Right ventricle myocardium superior (tissue), 1 donor: ENCODE measurements around the gene BCL2L11. TPM values are rescaled to one million over a fixed set of nuclear protein-coding genes. Genes with fewer than 3 reads are reported as not detected.

ENCODE experiments used
- ATAC-seq: fragments of 200-7000 bp; cut with Tn5 transposase; one replicate; pipeline ENCODE4 v1.9.1; 2020; ENCODE audit warnings: mild to moderate bottlenecking; ENCODE audit not compliant: poor library complexity
- DNase-seq: peaks from one replicate; pipeline ENCODE4 v3.0.0-alpha.2; 2020
- intact Hi-C: fragments of 100-400 bp; cut with DNase I; formaldehyde crosslinking; loops from one replicate; pipeline ENCODE4 v1.11.2; 2022
- total RNA-seq: library from RNA; stranded (reverse); fragmentation: NEBNext Ultra II Directional; extraction: Animal tissue kit (Norgen Biotek cat#: 25700); gene quantifications from one replicate; pipeline ENCODE4 v1.2.1, GENCODE V29; 2021
- donor health status: DM: no; HTN: yes; CAD: no; lungs with severe emphysema.

The BCL2L11 gene
- total RNA-seq, 1 donor from 2014 or later: 10.8 TPM

DNA sequence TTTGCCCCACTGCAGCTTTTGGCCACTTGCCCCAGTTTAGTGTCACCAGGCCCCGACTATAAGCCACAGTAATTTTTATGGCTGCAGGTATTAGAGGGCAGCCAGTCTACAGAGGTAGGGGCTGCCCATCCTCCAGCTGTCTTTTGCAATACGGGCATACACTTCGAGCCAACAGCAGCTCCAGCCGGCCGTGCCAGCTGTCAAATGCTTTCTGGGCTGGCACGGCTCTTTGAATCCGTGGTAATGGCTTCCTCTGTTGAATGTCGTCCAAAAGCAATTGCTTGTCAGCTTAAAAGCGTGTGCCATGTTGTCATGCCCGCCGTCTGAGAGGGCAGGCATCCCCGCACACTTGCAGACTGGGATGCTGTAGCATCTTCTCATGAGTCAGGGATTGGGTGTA lies 41.3 kb downstream of the BCL2L11 start:
- peak; percentile 77 for DNase-seq
- peak; percentile 94 for ATAC-seq
- intact Hi-C loops: no loop called here

DNA sequence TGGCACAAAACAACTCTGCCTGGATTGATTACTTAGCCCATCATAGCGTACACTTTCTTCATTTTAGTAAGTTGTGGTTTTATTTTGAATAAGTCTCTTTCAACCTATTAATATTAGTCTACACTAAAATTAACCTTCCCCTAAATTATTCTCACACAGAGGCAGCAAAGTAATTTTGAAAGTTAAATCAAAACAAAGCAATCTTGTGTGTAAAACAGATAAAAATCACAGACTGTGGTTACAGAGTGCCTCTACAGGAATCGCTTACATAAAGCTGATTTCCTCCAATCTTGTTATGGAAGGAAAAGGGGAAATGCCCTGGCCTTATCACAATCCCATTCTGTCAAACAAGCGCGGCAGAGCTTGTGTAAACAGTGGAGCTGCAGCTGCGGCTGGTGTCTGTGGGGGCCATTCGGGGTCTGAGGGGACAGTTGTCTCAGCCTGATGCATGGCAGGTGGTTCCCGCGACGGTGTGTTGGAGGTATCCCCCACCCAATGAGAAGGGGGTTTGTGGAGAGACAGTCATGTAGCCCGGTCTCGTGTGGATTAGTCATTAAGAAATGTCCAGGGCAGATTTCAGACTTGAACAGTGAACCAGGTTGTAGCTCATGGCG lies 42.1 kb downstream of the BCL2L11 start:
- intact Hi-C loops: no loop called here
- ATAC-seq (no peak), DNase-seq (no peak)

DNA sequence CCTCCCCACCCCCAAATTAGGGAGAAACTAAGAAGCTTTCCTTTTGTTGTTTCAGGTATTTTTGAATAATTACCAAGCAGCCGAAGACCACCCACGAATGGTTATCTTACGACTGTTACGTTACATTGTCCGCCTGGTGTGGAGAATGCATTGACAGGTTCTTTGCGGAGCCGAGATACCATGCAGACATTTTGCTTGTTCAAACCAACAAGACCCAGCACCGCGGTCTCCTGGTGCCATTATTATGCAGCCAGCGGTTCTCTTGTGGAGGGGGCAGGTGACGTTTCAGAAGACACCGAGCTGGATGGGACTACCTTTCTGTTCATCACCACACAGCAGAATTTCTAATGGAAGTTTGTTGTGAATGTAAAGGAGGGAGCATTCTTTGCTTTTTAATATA lies 43.4 kb downstream of the BCL2L11 start:
- intact Hi-C loops: no loop called here

DNA sequence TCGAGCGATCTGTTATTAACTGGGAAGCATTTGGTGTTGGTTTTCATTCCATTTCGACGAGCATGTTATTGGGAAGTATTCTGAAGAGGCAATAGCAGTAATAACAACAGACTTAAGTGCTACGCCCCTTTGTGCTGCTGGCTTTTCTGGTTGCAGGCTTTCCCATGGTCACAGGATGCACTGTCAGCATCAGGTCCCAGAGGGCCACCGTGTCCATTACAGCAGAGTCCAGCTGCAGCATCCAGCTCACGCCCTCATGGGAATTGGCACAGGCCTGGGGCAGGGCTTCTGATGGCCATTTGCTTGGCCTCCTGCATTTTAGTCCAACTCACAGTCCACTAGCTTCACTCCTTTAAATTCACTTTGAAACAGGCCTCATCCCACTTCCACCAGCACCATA lies 44.4 kb downstream of the BCL2L11 start:
- intact Hi-C loops: no loop called here
- no peak for ATAC-seq
- peak; percentile 71 for DNase-seq

More for the DNA sequence above, 43.4 kb downstream of the BCL2L11 start:
- no peak for DNase-seq
- no peak for ATAC-seq

DNA sequence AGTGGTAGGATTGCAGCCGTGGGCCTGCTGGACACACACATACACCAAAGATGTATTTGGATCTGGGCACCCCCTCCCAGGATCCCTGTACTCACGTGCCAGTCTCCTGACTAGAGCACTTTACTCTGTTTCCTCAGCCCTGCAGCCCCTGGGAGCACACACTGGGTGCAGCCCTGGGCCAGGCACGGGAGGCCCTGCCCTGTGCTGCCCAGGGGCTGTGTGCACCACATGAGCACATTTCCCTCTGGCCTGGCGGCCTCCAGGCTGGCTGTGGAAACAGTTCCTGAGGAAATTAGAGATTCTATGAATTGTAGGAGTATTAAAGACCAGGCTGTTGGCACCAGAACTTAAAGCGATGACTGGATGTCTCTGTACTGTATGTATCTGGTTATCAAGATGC lies 45.4 kb downstream of the BCL2L11 start:
- DNase-seq (no peak), ATAC-seq (no peak)
- intact Hi-C loops: no loop called here

DNA sequence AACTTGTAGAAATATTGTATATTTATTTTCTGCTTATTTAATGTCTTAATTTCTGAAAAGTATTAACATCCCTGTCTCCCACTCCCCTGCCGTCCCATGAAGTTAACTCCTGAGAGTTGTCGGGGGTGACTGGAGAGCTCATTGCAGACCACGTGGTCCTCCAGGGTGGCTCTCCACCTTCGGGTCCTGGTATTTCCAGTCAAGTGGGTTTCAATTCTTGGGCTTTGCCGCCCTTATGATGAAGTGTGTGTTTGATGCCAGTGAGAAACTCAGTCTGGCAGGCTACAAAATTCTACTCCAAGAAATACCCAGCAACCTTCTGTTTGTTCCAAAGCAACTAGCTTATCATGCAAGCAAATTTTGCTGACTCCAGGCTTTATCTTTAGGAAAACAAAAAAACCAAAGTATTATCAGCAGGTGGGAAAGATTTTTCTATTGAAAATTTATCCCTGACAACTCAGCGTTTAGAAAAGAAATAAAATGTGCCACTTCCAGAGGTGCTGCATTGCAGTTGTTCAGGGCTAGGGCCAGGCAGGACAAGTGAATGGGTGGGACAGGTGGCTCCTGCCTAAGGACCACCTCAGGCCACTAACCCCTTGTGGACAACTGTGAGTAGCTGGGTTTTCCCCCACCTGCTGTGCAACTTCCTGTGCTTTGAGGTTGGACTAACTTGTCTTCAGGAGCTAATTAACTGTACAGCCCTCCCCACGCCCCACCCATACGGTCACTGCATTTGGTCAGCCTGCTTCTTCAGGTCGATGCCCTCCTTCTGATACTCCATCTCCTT lies 46.6 kb downstream of the BCL2L11 start:
- intact Hi-C loops: no loop called here
- no peak for ATAC-seq
- DNase-seq: no peak

DNA sequence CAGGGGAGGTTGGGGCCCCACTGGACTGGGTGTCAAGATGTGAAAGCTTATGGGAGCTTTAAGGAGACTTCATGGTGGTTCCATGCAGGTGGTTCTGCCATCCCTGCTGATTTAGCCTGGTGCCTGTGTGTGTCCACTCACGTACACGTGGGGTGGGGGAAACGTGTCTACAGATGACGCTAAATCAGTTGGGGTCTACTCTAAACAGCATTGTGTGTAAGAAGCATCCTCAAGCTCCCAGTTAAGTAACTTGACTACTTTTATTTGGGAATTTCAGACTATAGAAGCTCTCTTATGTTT lies 47.1 kb downstream of the BCL2L11 start:
- intact Hi-C loops: no loop called here
- DNase-seq (no peak), ATAC-seq (no peak)

DNA sequence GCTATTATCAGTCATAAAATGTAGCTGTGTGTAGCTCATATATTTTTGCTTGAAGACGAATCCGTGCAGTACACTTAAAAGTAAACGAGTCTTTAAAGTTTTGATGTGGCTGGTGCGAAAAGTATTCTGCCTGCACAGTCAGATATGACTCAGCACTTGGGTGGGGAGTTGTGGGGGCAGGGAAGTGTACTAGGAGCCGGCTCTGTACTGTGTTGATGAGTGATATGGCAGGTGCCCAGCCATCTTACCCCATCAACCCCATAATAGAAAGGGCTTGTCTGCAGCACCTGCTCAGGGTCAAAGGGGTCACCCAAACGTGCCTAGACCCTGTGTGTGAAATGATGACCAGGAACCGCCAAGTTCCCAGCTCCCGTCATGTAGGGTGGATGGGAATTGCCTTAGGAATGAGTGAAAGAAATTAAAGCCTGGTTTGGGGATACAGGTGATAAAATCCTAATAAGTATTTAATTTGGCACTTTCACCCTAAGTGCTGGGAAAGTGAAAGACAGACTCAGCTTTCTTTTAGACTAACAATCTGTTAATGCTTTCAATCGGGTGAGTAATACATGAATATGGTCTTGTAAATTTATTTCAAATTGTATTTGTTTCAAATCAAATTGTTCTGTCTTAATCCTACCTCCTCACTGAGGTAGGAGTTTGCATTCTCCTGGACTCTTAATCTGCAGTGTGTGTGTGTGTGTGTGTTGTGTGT lies 48.0 kb downstream of the BCL2L11 start:
- peak; percentile 87 for ATAC-seq
- intact Hi-C loops: no loop called here
- DNase-seq: no peak

DNA sequence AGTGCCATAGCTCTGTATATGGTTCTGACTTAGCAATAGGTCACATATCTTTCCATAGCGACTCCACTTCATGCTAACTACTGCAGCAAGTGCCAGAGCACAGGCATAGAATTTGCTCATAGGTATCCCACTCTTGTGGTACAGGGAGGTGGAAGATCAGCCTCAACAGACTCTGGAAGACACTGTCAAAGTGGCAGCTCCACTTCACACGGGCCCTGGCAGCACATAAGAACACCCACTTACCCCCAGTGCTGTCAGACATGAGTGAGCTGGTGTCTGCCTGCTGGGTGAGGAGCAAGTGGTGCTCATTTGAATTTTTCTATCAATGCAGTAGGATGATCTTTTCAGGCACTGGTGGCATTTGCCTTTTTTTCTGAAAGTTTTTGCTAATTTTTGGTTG lies 48.6 kb downstream of the BCL2L11 start:
- intact Hi-C loops: no loop called here

DNA sequence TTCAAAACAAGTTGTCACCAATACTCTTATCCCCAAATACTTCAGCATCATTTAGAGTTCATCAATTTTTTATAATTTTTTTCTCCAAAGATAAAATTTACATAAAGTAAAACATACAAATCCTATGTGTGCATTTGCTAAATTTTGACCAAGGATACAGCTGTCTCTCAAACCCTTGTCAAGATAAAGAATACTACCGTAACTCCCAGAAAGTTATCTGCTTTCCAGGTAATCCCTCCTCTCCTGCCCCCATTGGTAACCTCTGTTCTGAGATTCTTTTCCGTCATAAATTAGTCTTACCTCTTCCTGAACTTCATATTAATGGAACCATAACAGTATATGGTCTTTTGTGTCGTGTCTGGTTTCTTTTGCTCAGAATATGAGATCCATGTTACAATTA lies 49.2 kb downstream of the BCL2L11 start:
- intact Hi-C loops: no loop called here
- ATAC-seq (no peak), DNase-seq (no peak)

More for the DNA sequence above, 48.6 kb downstream of the BCL2L11 start:
- ATAC-seq (peak; percentile 71), DNase-seq (no peak)

DNA sequence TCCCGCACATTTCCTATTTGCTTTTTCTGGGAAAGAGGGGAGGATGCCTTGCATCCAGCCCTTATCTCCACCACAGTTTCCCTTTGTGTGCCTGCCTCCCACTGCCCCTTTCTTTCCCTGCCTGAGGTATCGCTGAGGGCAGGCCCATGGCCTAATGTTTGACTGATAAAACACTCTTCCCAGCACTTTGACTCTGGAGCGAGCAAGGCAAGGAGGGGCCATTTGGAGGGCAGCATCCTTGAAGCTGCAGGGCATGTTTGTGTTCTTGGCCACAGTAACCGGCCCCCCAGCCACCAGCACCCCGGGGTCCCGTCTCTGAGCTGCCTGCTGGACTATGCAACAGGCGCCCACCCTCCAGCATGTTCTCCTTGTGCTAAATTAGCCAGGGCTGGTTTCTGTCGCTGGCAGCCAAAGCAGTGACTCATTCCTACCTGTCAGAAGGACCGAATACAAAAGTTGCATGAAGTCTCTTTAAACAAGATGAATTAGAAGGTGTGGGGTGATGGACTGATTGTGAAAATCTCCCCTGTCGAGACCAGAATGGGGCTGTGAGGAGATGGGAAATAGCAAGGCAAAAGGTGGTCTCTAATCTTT lies 50.7 kb downstream of the BCL2L11 start:
- ATAC-seq (no peak), DNase-seq (no peak)
- intact Hi-C loops: no loop called here

DNA sequence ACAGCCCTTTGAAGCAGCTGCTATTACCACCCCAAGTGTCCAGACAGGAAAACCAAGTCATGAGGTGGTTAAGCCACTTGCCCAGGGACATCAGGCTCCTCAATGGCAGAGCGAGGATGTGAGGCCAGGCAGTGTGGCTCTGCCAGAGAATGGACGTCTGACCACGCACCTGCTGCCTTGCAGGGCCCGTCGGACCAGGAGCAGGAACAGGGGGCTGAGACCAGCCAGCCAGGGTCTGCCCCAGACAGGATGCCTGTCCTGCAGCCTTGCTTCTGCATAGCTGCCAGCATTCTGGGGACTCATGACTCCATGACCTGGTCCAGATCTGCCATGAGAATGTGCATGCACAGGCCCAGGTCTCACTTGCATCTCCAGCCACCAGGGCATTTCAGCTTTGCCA lies 52.0 kb downstream of the BCL2L11 start:
- ATAC-seq: no peak
- intact Hi-C loops: no loop called here
- no peak for DNase-seq

DNA sequence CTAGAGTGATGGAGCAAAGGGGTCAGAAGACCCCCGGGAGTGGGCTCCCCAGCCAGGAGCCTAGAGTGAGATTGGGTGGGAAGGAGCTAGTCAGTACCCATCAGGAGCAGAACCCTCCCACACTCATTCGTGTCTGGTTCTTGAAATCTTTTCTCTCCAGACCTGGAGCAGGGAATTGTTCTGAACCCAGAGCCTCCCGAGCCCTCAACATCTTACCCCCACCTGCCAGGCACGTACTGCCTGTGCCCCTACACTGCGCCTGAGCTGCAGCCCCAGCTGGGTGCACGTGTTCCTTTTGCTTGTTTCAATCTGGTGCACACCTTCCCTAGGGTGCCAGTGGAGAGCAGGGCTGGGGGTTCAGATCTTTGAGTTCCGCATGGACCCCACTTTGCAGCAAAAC lies 52.6 kb downstream of the BCL2L11 start:
- DNase-seq (no peak), ATAC-seq (no peak)
- intact Hi-C loops: no loop called here

DNA sequence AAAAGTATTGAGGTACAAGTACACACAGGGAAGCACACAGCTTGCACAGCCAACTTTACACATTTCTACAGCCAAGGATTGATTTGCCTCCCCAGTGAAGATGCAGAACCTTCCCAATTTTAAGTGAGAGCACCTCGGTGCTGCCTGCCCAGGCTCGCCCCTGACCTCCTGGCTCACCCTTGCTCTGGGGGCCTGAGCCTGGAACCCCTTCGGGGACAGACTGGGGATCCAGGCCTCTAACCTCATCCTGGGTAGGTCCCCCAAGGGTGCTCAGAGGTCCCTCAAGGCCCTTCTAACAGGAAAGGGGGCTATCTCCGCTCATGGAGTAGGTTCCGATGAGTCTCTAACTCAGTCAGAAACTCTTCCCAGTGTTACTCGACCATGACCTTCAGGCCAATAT lies 53.1 kb downstream of the BCL2L11 start:
- DNase-seq (no peak), ATAC-seq (no peak)
- intact Hi-C loops: no loop called here

DNA sequence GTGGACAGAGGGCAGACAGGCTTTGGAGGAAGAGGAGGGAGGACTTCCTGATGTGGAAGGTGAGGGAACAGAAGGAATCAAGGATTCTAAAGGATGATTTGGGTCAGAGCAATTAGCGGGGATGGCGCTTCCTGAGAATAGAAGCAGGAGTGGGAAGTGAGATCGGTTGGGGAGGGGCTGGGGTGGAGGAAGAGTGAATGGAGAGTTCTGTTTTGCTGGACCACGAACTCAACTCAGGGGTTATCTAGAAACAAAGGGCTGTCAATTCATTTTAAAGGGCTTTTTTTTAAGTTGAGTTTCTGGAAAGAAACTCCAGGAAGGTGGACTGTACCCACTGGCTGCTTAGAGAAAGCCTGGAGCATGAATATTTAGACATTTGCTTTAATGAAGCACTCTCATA lies 54.9 kb downstream of the BCL2L11 start:
- intact Hi-C loops: no loop called here
- DNase-seq: no peak
- ATAC-seq: no peak

DNA sequence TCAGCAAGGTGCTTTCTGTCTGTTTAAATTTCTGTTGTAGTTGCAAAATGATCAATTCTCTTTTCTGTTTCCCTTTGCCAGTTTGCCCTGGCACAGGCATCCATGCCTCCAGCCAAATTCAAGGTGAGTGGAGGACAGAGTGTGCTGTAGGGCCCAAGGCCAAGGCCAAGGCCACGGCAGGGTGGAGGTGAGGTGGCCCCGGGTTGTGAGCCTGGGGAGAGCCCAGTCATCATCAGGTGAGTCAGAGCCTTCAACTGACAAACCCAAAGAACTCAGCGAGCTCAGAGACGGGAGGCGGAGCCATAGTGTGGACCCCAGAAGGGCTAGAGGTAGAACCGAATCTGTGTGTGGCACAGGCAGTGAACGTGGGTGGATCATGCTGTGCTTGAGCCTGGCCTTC lies 55.7 kb downstream of the BCL2L11 start:
- DNase-seq (no peak), ATAC-seq (no peak)
- intact Hi-C loops: no loop called here

DNA sequence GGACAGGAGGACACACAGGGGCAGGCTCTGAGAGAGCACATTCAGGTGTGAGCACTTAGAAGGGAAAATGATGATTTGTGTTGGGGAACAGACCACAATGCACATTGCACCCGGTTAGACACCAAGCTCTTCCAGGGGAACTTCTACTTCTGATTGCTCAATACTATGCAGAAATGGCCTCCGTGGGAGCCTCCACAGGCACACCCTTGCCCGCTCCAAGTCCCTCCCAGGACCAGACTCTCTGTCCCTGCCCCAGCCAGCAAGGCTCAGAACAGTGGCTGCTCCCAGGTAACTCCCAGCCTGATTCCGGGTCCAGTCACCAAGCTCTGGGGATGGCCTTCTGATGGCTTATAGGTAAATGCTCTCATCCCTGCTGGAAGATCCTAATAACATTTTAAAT lies 56.2 kb downstream of the BCL2L11 start:
- intact Hi-C loops: no loop called here
- ATAC-seq: no peak
- no peak for DNase-seq

DNA sequence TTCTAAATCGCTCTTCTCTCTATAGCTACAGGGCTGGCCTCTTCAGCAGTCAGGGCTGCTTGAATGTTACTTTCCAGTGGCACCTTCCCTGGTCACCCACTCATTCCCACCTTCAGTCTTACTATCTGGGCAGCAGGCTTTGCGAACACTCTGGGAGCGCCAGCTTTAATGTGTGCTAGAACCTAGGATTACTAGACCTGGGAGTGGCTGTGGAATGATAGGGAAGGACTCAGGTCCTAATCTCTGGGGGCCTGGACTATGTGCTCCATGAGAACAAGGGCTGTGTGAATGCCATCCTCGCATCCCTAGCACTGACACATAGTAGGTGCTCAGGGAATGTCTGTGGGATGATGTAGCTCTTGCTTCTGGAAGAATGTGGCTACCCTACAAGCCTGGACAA lies 57.6 kb downstream of the BCL2L11 start:
- ATAC-seq (no peak), DNase-seq (no peak)
- intact Hi-C loops: no loop called here

DNA sequence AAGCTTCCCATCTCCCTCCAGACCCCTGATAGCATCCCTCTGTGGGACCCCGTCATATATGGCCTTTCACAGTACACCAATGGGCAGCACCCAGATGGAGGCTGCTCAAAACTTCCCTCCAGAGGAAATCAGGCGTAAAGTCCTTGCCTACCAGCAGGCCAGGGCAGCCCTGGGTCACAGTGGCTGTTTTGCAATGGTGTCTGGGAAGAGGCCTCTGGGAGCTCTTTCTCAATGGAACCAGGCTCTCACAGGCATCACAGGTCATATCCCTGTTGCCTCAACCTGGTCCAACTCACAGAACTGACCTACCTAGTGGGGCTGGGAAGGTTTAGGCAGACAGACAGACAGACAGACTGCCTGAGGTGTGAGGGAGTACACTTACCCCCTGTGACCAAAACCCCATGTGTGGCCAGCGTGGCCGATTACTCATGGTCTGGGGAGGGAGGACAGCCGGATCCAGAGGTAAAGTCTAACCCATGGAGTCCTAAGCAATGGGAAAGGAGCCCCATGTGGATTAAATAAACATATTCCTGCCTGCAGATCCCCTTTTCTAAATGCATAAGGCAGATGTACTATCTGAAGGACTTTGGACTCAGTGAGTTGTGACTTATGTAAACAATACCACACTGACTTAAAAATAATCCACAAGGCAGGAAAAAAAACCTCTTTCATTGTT lies 58.2 kb downstream of the BCL2L11 start:
- intact Hi-C loops: no loop called here
- ATAC-seq (no peak), DNase-seq (no peak)
